HG02759 (cell line): ENCODE results near the gene GABBR2.

Experiments
- ATAC-seq: cut with Tn5 transposase; IDR thresholded peaks from one replicate; pipeline ENCODE4 v1.9.1; 2021; ENCODE audit warnings: mild to moderate bottlenecking, moderate library complexity; ENCODE audit not compliant: unreplicated experiment

The GABBR2 gene

DNA sequence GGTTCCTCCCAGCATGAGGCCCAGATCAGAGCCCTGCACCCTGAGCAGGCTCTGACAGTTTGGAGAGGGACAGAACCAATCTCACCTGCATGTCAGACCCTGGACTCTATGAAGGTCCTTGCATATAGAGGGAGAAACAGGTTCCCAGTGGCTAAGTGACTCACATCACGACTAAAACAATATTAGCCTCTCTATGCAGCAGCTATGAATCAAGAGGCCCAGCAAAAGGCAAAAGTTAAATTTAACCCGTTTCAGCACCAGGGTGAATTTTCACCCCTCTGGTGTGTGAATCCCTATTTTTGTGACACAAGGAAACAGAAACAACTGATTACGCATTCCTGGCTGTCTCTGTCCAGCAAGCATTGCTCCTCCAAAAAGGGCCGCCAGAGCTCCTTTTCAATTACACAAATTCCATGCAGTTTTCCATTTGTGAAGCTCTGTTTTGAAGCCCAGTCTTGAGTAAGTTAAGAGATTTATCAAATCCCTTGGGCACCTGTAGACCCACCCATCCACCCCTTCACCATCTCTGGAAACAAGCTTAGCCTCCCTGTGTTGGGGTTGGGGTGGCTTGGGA lies 136.6 kb downstream of the GABBR2 start:
- ATAC-seq: no peak

DNA sequence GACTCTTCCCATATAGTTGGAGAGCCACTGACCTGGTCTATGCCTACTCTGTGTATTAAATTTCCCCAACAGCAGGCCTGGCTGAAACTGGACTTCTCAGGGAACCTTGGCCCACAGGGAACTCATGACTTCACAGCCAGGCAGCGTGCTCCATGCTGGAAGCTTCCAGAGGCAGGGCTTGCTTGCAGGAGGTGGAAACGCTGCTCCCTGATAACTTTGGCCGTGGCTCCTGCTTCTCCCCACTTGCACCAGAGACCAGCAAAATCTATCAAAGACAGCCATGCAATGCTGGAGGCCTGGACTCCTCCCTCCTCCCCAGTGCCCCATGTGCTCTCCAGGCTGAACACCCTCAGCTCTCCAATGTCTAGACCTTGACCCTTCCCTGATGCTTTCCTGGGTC lies 137.1 kb downstream of the GABBR2 start:
- ATAC-seq: no peak

DNA sequence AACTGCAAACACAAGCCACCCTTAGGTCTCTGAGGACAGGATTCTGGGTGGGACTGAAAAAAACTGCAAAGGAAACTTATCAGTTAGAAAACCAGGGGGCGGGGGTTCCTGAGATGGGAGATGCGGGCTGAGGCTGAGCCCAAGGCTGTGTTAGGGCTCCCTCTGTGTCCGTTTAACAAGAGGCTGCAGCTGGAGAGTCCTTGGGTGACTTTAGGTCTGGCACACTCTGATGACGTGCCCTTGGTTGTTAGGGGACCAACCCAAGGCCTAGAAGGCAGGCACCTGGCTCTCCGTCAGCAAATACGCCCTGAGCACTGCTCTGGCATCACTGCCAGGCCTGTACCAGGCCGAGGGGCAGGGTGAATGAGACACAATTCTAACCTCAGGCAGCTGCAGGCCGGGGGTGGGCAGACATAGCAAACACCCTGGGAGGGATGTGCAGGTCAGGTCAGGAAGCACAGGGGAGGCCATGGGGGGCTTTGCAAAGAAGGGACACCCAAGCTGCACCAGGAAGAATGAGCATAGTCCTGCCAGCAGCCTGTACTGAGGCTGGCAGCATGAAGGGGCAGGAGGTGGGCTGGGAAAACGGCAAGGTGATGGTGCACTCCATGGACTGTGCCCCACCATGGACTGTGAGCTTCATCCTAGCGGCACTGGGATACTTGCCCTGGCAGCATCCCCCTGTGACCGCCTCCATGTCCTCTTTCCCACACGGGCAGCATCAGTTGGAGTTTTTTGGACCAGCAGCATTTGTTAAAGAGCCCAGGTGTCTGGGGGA lies 137.9 kb downstream of the GABBR2 start:
- ATAC-seq: no peak

DNA sequence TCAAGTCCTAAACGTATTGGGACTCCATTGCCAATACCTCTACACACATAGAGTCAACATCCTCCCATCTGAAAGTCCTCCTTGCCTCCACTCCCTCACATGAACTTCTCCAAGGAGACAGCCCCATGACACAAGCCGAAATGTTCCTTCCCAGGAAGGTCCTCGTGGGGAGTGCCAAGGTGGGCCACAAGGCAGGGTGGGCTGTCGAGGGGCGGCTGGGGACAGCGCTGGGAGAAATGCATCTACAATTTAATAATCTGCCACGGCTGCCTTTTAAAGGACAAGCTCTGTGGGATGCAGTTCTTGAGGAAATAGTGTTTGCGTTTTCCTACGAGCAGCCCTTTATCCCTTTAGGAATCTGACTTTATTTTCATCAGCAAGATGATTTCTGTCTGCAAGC lies 138.7 kb downstream of the GABBR2 start:
- no peak for ATAC-seq

DNA sequence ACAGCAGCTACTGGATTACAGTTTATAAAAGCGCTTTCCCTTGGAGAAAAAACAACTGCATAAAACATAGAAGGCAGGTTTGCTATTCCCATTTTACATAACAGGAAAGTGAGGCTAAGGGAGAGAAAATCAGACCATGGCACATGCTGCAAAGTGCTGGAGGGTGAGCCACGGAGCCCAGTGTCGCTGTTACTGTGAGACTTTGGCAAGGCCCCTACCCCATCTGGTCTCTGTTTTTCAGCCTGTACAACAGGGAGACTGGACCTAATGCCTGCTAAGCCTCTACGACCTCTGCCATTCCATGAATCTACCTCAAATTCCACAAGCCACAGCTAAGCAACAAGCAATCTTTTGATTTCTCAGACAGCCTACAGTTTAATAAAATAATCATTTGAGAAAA lies 139.2 kb downstream of the GABBR2 start:
- ATAC-seq: no peak

DNA sequence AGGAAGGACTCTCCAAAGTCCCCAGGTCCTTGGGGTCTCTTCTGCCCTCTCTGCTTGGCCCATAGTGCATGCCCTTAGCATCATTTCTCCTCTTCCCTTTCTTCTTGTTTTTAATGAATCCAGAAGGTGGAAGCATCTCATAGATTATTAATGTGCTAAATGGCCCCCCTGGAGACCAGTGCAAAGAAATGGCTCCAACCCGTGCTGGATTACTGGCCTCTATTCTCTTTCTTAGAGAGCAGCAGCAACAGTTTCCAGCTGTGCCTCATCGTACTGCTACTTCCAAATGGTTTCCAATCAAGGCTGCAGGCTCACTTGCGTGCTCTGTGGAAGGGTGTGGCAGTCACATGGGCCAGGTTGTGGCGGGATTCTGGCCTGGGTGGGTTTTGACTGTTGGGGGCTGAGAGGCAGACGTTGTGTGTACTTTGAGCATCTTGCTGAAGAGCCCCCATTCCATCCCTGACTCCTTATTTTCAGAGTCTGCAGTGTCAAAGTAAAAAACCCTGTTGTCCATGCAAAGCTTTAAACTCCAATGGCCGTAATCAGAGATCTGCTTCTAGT lies 139.7 kb downstream of the GABBR2 start:
- no peak for ATAC-seq

DNA sequence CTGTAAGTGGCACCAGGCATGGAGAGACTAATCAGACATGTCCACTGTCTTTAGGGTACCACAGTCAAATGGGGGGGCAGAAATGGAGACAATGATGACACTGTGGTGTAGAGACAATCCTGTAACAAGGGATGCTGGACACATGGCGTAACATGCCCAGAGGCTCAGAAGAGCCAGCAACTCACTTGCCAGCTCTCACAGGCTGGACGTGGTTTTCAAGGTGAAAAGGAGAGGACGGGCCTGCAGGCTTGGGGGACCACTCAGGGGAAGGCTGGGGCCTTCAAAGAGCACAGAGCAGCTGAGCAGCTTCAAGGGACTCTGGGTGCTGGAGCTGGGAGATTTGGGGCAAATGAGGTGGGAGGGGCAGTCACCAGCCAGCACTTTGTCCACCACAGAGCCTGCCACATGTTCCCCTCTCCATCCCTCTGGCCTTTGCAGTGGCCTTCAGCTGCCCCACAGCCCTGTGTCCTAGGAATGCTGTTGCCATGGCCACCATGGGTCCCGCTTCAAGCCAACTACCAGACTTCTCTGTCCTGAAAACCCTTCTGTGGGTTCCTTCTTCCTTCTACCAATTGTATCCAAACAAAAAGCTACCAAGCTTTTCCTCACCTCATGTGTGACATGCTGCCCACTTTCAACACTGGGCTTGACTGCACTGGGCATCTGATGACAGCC lies 140.4 kb downstream of the GABBR2 start:
- no peak for ATAC-seq

DNA sequence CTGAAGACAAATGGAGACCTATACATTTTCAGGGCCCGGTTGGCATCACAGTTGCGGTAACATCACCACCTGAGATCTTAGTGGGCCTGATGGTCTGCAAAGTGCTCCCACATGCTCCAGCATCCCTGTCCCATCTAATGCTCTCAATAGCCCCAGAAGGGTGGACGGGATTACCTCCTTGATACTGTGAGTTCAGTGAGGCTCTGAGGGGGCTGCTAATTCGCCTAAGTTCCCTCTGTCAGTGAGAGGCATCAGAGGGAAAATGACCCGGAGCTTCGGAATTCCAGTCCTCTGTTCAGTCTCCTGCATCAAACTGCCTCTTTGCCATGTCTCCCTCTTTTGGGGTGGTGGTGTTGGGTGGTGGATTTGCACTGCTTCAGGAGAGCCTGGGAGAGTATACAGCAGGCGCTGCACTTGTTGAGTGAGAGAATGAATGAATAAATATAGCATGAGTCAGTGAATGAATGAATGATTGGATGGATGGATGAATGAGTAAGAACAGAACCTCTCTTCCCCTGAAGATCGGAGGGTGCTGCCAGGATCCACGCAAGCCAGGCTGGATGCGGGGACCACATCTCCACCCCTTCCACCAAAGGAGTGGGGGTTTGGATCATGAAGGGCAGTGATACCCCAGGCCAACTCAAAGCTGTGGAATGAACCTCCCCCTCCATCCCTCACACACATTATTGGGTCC lies 141.0 kb downstream of the GABBR2 start:
- no peak for ATAC-seq

DNA sequence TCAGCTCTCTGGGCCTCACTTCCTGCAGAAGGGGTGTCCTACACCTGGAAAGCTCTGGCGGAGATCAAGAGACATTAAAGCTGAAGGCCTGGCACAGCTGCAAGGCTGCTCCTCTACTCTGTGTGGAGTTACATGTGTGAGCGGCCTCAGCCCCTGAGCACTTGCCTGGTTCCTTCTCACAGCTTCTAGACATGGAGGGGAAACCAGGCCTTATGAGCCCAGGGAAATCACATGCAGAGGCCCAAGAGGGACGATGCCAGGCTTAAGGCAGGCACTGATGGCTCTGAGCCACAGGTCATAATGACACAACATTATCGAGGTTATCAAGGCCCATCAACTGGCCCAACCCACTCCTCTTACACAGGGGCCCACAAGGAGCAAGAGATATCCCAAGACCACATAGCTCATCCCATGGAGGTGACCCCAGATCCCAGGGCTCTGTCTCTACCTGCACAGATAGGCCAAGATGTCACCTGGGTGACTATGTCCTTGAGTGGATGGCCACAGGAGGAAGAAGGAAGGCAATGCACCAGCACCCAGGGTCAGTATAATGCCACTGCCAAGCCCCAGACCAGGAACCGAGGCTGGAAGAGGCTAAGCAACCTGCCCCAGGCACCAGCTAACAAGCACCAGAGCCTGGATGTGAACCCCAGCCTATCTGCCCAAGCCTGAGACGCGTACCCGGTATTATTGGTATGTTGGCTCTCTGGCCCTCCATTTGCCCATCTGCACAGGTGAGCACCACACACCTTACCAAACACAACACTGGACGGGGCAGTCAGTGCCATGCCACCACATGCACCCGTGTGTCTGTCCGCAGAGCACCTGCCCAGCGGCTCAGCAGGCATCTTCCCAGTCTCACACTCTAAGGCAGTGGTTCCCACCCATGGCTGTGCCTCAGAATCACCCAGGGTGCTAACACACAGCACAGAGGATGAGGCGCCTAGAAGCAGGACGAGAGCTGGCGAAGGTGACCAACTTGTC lies 143.3 kb downstream of the GABBR2 start:
- ATAC-seq: no peak

DNA sequence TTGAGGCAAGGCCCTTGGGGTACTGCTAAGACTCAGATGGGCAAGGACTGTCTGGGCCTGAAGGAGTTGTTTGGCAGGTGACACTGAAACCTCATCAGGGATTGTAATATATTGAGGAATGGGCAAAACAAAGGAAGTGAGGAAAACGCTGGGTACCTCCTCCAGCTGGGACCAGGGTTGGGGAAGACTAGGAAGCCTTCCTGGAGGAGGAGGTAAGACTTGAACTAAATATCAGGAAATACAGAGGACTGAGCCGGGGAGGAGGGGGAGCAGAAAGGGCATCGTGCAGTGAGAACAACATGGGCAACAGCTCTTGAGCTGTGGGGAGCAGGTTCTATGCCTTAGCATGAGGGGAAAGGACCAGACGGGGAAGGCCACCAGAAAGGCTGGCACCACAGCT lies 144.0 kb downstream of the GABBR2 start:
- no peak for ATAC-seq

DNA sequence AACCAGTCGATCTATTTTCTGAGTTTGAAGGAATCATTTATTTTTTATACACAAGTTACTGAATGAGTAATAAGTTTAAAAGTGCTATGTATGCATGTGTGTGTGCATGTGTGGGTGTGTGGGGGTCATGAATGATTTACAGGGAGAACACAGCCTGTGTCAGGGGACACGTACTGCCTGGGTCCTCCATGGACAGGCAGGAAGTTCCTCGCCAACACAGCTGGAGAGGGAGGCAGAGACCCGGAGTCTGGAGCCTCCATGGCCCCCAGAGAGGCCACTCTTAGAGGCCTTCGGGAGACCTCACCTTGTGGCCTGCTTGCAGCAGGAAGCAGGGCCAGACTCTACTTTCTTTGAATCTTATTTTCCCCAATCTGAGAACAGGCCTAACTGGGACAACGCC lies 144.7 kb downstream of the GABBR2 start:
- no peak for ATAC-seq

DNA sequence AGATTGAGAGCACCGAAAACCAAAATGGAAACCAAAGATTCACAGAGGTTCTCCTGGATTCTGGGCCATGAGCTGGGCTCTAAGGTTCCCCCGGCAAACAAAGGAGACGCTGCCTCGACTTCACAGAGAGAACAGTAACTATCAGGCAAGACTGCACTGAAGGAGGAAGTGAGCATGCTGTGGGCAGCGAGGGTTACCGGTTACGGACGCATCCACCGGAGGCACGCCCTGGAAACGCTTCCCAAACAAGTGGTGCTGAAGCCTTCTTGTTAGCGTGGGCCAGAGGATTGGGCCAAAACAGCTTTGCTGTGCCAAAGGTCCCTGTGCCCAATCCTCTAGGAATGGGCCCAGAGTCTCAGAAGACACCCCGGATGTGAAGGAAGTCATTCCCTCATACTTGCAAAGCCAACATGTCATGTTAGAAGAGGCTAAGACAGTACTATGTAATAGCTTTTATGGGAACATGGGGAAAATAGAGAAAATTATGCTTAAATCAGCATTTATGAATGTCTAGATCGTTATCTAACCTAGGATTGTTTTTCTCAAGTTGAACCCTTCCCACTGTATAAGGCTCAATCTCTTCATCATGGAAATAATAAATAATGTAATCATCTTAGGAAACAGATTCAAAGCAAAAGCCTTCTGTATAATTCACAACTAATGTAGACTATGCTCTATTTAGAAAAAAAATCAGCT lies 145.4 kb downstream of the GABBR2 start:
- ATAC-seq: no peak

DNA sequence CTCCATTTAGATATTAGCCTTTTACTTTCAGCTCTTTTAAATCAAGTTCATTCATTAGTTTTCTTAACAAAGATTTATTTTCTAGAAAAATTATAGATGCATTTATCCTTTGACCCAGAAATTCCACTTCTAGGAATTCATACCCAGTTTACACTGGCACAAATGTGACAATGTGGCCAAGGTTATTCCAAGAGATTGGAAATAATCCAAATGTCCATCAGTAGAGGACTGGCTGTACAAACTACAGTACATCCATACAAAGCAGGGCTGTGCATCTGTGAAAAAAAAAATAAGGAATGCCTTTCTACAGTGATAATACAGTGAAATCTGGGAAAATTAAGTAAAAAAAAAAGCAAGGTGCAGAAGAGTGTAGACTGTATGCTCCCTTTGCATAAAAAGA lies 149.2 kb downstream of the GABBR2 start:
- ATAC-seq: no peak

DNA sequence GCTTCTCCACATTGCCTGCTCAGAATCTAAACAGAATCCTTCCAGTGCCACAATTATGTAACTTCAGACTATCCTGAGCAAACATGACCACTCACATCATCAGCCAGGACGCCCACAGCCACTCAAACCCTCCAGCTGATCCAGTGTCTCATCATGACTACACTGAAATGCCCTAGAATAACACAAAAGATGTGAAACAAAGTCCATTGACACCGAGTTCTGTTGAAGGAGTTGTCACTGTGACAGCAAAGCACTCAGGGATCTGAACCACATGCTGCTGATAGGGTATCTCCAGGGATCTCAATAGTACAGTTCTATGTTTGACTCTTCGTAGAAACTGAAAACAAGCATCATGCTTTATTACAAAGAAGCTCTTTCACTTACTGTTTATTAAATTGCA lies 150.2 kb downstream of the GABBR2 start:
- ATAC-seq: no peak

DNA sequence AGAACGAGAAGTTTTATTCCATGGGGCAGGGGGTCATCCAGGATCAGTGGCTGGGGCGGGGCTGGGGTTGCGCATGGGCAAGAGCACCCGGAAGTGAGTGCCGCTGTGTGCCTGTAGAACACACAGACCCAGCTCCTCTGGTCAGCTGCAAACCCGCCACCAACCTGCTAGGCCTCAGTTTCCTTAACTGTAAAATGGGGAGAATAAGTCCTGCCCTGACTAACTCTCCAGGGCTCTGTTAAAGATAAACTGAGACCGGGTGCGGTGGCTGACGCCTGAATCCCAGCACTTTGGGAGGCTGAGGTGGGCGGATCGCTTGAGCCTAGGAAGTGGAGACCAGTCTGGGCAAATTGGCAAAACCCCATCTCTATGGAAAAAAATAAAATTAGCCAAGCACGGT lies 152.2 kb downstream of the GABBR2 start:
- no peak for ATAC-seq

DNA sequence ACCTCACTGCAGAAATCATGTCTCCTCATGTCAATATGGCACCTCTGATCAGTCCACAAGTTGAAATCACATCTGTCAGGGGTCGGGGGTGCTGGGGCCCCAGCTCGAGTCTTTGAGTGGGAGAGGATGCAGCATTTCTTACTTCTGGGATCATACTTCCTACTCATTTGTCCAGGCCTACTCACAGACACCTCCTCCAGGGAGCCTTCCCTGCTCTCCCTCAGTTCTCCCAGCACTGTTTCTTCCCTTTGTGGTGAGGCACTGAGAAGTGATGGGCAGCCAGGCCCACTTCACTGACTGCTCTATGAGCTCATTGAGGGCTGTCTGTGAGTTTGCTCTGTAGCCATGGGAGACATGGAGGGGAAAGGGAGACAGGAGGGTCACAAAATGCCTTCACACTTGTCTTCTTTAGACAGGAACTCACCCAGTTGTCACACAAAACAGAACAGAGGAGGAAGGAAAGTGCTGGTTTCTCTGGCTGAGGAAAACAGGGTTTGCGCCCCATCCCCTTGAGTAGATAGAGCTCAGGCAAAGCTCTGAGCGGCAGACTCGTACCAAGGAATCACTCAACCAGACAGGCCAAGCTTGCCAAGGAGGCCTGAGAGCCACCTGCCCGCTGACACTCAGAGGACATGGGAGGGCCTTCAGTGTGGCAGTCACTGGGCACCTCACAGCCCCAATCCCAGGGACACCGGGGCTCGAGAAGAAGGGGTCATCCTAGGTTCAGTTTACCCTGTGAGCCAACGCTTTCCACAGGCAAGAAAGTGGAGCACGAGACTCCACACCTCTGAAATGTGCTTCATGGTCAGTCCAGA lies 152.9 kb downstream of the GABBR2 start:
- no peak for ATAC-seq

DNA sequence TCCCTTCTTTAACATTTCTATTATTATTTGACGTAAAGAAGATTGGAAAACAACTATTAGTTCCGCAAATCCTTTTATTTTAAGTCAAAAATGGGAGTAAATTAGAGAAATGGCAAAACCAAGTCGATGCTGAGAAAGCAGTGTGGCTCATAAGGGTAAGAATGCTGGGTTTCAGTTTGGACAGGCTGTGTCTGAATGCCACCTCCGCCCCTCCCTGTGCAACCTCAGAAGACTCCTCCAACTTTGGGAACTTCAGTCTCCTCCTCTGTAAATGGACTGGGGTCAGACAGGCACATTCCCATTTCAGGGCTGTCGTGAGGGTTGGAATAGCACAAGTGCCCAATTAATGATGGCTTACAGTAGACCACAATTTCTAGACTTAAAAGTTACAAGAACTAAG lies 154.0 kb downstream of the GABBR2 start:
- no peak for ATAC-seq

DNA sequence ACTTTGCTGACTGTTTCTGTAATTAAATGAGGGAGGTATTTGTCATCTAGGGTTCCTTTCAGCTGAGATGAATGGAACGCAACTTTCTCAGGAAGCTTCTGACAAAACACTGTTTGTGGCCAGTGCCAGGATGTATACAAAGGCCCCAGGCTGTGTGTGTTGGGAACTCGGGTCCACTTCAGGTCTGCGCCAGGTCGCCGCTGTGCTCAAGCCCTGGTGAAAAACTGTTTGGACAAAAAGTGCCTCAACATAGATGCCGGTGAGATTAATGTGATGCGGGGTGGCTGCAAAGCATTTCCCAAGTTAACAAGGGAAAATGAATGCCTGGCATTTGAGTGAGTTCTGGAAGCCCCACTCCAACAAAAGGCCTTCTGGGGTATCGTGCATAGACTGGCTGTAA lies 156.4 kb downstream of the GABBR2 start:
- ATAC-seq: no peak
